NB4 (cell line): ENCODE results near the gene GRIA1.
"Not testable (repeated sequence)": the region's sequence is repeated elsewhere in the genome, so short reads cannot be mapped to it uniquely, and the experiment has no call there.

Experiments used
- DNase-seq: peaks from one replicate; pipeline ENCODE4 v3.0.0; 2010; ENCODE audit warnings: low read depth
- H3K4me3 ChIP-seq: one replicate; pipeline ENCODE4 v1.5.1; 2011; ENCODE audit warnings: mild to moderate bottlenecking, low read depth, low read length, moderate library complexity
- MYC ChIP-seq: IDR thresholded peaks from 2 replicates; pipeline ENCODE4 v1.6.1; 2011; ENCODE audit warnings: low read depth, low read length
- POLR2A ChIP-seq: IDR thresholded peaks from 2 replicates; pipeline ENCODE4 v1.6.1; 2011; ENCODE audit warnings: mild to moderate bottlenecking; ENCODE audit not compliant: insufficient read length; ENCODE audit errors: extremely low read depth
- TF ChIP-seq, protein P1 (sequence below): IDR thresholded peaks from one replicate; pipeline ENCODE4 v1.5.1; 2012; ENCODE audit warnings: low read depth, low read length

The GRIA1 gene

DNA sequence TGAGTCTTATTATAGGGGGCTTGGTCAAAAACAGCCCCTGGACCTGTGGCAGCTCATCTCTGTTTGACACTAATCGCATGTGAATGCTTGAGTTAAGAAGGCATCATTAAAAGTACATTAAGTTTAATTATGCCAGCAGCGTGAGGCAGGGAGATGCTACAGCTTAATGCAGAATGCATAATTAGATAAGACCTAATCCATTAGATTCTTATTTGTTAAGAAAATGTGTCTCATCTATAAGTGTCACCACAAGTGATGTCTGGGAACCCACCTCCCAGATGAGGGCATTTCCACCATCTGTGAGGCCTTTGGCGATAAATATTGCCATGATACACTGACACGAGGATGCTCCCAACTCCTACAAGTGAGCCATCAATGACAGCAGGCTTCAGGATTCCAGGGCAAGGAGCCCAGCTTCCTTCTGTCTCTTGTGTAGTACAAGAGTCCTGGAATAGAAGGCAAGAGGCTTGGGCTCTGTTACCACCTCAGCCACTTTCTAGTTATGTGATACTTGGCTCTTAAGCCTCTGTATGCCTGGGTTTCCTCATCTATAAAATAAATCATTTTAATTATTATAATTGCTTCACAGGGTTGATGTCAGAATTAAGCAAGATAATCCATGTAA, 345.5 kb downstream of the GRIA1 start:
- TF ChIP-seq POLR2A: no peak
- TF ChIP-seq, protein P1, sequence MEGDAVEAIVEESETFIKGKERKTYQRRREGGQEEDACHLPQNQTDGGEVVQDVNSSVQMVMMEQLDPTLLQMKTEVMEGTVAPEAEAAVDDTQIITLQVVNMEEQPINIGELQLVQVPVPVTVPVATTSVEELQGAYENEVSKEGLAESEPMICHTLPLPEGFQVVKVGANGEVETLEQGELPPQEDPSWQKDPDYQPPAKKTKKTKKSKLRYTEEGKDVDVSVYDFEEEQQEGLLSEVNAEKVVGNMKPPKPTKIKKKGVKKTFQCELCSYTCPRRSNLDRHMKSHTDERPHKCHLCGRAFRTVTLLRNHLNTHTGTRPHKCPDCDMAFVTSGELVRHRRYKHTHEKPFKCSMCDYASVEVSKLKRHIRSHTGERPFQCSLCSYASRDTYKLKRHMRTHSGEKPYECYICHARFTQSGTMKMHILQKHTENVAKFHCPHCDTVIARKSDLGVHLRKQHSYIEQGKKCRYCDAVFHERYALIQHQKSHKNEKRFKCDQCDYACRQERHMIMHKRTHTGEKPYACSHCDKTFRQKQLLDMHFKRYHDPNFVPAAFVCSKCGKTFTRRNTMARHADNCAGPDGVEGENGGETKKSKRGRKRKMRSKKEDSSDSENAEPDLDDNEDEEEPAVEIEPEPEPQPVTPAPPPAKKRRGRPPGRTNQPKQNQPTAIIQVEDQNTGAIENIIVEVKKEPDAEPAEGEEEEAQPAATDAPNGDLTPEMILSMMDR: no peak
- TF ChIP-seq MYC: no peak
- H3K4me3 ChIP-seq: no peak overlapping the region

GRCh38 chr5:153849303-153850113, 359.0 kb downstream of the GRIA1 start:
- not testable (repeated sequence) for DNase-seq, H3K4me3 ChIP-seq

More for the DNA sequence above, 345.5 kb downstream of the GRIA1 start:
- no peak for DNase-seq

GRCh38 chr5:153860195-153860886, 369.9 kb downstream of the GRIA1 start:
- no peak for DNase-seq
- no peak for TF ChIP-seq MYC
- no peak for TF ChIP-seq POLR2A
- H3K4me3 ChIP-seq: no peak overlapping the region

DNA sequence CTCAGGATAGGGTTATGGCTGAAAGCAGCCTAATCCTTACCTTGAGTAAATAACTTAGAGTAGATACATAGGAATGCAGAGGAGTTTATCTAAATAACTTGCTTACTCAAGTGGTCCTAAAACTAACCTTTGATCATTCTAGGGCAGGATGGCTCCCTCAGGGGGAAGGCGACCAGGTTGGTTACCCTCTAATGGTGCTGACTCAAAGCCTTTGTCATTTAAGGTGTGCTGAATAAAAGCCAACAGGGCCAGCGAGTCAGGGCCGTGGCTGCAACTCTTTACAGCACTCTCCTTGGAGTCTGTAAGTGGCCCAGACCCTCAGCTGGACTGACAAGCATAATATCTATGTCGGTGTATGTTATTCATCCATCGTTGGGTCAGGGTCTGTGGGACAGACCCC, 372.4 kb downstream of the GRIA1 start:
- not testable (repeated sequence) for DNase-seq, H3K4me3 ChIP-seq
